Neutrophil (primary cell): Measurements from ENCODE around the gene TRPM1.

ENCODE experiments used
- H3K27ac ChIP-seq: fragments of 200-600 bp; sonication (generic); 2 replicates; pipeline ENCODE4 v1.5.1; 2016; ENCODE audit warnings: mild to moderate bottlenecking, moderate library complexity
- H3K27me3 ChIP-seq: fragments of 200-600 bp; sonication (generic); 2 replicates; pipeline ENCODE4 v1.6.0; 2016; ENCODE audit warnings: mild to moderate bottlenecking
- H3K36me3 ChIP-seq: fragments of 200-600 bp; sonication (generic); 2 replicates; pipeline ENCODE4 v1.5.1; 2017
- H3K4me1 ChIP-seq, 2 experiments: fragments of 200-600 bp in 1 of 2; sonication (generic) in 1 of 2; 1 replicate in 1 of 2; 2 replicates in 1 of 2; pipeline versions ENCODE4 v1.5.1 to v1.6.1; 2013 to 2016; ENCODE audit warnings: low read depth in 1 of 2, low read length in 1 of 2, mild to moderate bottlenecking in 1 of 2, moderate library complexity in 1 of 2; ENCODE audit not compliant: control insufficient read depth in 1 of 2, insufficient read depth in 1 of 2
- H3K4me3 ChIP-seq, 2 experiments: fragments of 200-600 bp in 1 of 2; sonication (generic) in 1 of 2; 1 replicate in 1 of 2; 2 replicates in 1 of 2; pipeline ENCODE4 v1.5.1; 2013 to 2016; ENCODE audit warnings: low read depth in 1 of 2, low read length in 1 of 2, mild to moderate bottlenecking in 1 of 2, moderate library complexity in 1 of 2
- H3K9me3 ChIP-seq: fragments of 200-600 bp; sonication (generic); 2 replicates; pipeline ENCODE4 v1.5.1; 2016
- TF ChIP-seq, protein P1 (sequence below): fragments of 200-600 bp; sonication (generic); IDR thresholded peaks from 2 replicates; pipeline ENCODE4 v1.5.1; 2016; ENCODE audit warnings: antibody characterized with exemption

TRPM1 gene

GRCh38 chr15:31086344-31086743 is 15.2 kb downstream of the TRPM1 start:
- Histone ChIP-seq H3K4me1 (no peaks in the 10 kb centered on the region), H3K27me3 (peaks cover 17% of the 10 kb centered on the region), H3K36me3 (no peaks in the 10 kb centered on the region), H3K9me3 (no peaks in the 10 kb centered on the region), H3K27ac (no peak overlapping the region), H3K4me3 (no peak overlapping the region)
- TF ChIP-seq, protein P1, sequence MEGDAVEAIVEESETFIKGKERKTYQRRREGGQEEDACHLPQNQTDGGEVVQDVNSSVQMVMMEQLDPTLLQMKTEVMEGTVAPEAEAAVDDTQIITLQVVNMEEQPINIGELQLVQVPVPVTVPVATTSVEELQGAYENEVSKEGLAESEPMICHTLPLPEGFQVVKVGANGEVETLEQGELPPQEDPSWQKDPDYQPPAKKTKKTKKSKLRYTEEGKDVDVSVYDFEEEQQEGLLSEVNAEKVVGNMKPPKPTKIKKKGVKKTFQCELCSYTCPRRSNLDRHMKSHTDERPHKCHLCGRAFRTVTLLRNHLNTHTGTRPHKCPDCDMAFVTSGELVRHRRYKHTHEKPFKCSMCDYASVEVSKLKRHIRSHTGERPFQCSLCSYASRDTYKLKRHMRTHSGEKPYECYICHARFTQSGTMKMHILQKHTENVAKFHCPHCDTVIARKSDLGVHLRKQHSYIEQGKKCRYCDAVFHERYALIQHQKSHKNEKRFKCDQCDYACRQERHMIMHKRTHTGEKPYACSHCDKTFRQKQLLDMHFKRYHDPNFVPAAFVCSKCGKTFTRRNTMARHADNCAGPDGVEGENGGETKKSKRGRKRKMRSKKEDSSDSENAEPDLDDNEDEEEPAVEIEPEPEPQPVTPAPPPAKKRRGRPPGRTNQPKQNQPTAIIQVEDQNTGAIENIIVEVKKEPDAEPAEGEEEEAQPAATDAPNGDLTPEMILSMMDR = no peak

DNA sequence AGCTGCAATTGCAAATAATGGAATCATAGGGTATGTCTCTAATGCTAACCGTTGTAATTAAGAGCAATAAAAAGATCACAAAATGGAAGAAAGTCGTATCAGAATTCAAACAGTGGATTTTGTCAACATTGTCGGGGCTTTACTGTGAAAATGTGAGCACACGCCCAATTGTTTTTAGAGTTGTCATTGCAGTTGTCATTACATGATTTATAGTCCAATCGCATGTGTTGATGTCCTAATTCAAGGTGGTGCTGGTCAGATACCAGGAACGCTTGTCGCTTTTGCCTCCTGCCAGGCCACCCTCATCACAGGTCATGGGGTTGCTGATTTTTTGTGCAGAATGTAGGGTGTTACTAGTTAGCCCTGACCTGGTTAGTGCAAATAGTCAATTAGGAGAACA is 16.2 kb downstream of the TRPM1 start:
- no peak overlapping the region for H3K4me3 ChIP-seq

GRCh38 chr15:31084176-31084575 is 17.3 kb downstream of the TRPM1 start:
- TF ChIP-seq, protein P1 = no peak
- no peaks in the 10 kb centered on the region for H3K9me3 ChIP-seq
- peaks cover 20% of the 10 kb centered on the region for H3K27me3 ChIP-seq
- H3K36me3 ChIP-seq = no peaks in the 10 kb centered on the region
- H3K4me3 ChIP-seq = no peak overlapping the region
- H3K27ac ChIP-seq = no peak overlapping the region
- peaks cover 0 to 5% of the 10 kb centered on the region in 2 experiments for H3K4me1 ChIP-seq

More for the DNA sequence above, 16.2 kb downstream of the TRPM1 start:
- TF ChIP-seq, protein P1 = no peak
- Histone ChIP-seq H3K27ac (no peak overlapping the region), H3K27me3 (peaks cover 20% of the 10 kb centered on the region), H3K9me3 (no peaks in the 10 kb centered on the region), H3K4me1 (peaks cover 0 to 5% of the 10 kb centered on the region in 2 experiments), H3K36me3 (no peaks in the 10 kb centered on the region)

DNA sequence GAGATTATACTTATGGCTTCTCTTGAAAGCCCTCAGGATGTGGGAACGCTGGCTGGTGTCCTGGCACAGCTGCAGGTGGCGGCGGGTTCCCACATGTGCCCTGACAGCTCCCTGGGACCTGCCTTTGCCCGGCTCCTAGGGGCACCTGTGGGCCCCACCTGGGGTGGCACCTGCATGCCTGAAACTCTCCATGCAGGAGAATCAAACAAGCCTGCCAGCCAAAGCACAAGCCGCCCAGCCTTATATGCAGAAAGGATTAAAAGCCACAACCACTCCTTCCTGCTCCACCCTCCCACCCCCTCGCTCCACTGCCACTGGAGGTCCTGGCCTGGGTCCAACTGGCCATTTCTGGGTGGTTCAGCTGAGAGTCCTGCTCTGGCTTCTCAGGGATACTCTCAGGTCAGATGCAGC is 18.1 kb downstream of the TRPM1 start:
- Histone ChIP-seq H3K27me3 (peaks cover 20% of the 10 kb centered on the region), H3K27ac (no peak overlapping the region), H3K4me3 (no peak overlapping the region), H3K9me3 (no peaks in the 10 kb centered on the region), H3K36me3 (no peaks in the 10 kb centered on the region), H3K4me1 (peaks cover 0 to 5% of the 10 kb centered on the region in 2 experiments)
- TF ChIP-seq, protein P1 = no peak

- Histone ChIP-seq H3K4me3 (no peak overlapping the region), H3K4me1 (peaks cover 0 to 5% of the 10 kb centered on the region in 2 experiments), H3K27me3 (peaks cover 20% of the 10 kb centered on the region), H3K36me3 (no peaks in the 10 kb centered on the region), H3K9me3 (no peaks in the 10 kb centered on the region), H3K27ac (no peak overlapping the region)
- TF ChIP-seq, protein P1 = no peak
Measured at GRCh38 chr15:31082771-31083369, 18.7 kb downstream of the TRPM1 start.
